K562 (cell line): ENCODE data around the gene ZBTB46. TPM values are rescaled to one million over a fixed set of nuclear protein-coding genes. Genes with fewer than 3 reads are reported as not detected.

Source experiments
- ATAC-seq: fragments of 200-7000 bp; cut with Tn5 transposase; 3 replicates; pipeline ENCODE4 v1.9.1; 2020; ENCODE audit warnings: moderate library complexity
- BruUV-seq: library from RNA; stranded (reverse); fragments of 400-500 nt; replicated peaks from 2 replicates; lab custom pipeline; 2021; lab: Mats Ljungman, UMichigan
- CTCF ChIA-PET: fragments of 300-600 bp; formaldehyde crosslinking; extraction: SDS; loops from one replicate; lab custom pipeline; 2021; ENCODE audit warnings: low intra/inter-chr PET ratio; lab: Yijun Ruan, JAX
- POLR2A ChIA-PET: fragments of 300-600, 350-650 bp; sonication (Branson Sonifier 250); formaldehyde crosslinking; extraction: SDS; loops from one replicate; lab custom pipeline; 2021; ENCODE audit warnings: antibody characterized with exemption, inconsistent platforms; lab: Yijun Ruan, JAX
- DNase-seq, 4 experiments: peaks; one replicate each; pipeline versions ENCODE4 v3.0.0 to v3.0.0-alpha.2; 2011 to 2018; ENCODE audit warnings: low spot score in 3 of 4, mixed read lengths in 3 of 4; ENCODE audit errors: extremely low read depth in 1 of 4
- FAIRE-seq: peaks from 2 replicates; lab custom pipeline; 2011; peaks lifted over from hg19 to GRCh38; lab: Jason Lieb, UNC
- H2AFZ ChIP-seq: 2 replicates; pipeline ENCODE4 v1.6.0; 2011; ENCODE audit warnings: low read depth, low read length, control low read depth, inconsistent platforms
- H3K27ac ChIP-seq: fragments of 200-600 bp; 3 replicates; pipeline ENCODE4 v1.8.0; 2011; ENCODE audit warnings: low read depth, mild to moderate bottlenecking, control low read depth, inconsistent platforms, low read length, moderate library complexity, mixed read lengths; ENCODE audit errors: extremely low read depth
- H3K27me3 ChIP-seq, 2 experiments: fragments of 300-600 bp in 1 of 2; 2 replicates in 1 of 2; 3 replicates in 1 of 2; pipeline versions ENCODE4 v1.6.0 to v1.8.0; 2011; ENCODE audit warnings: inconsistent platforms in 2 of 2, low read length in 2 of 2, mild to moderate bottlenecking in 1 of 2, mixed read lengths in 1 of 2, moderate library complexity in 1 of 2; ENCODE audit not compliant: control insufficient read depth in 2 of 2, insufficient read depth in 2 of 2
- H3K36me3 ChIP-seq: fragments of 300-600 bp; 3 replicates; pipeline ENCODE4 v1.8.0; 2011; ENCODE audit warnings: mild to moderate bottlenecking, low read length, inconsistent platforms; ENCODE audit not compliant: control insufficient read depth, insufficient read depth
- H3K4me1 ChIP-seq, 2 experiments: fragments of 200-600 bp in 1 of 2; replicated peaks in 1 of 2; 2 replicates in 1 of 2; 3 replicates in 1 of 2; pipeline versions ENCODE4 v1.5.1 to v1.8.0; 2011; ENCODE audit warnings: inconsistent platforms in 2 of 2, low read length in 2 of 2, mild to moderate bottlenecking in 1 of 2, mixed read lengths in 1 of 2, moderate library complexity in 1 of 2; ENCODE audit not compliant: control insufficient read depth in 2 of 2, insufficient read depth in 2 of 2
- H3K4me2 ChIP-seq: 2 replicates; pipeline ENCODE4 v1.6.1; 2011; ENCODE audit warnings: low read length, control low read depth, inconsistent platforms, mixed read lengths; ENCODE audit not compliant: insufficient read depth
- H3K4me3 ChIP-seq: fragments of 200-600 bp; sonication (generic), shearing (Covaris generic); 2 replicates; pipeline ENCODE4 v1.5.1; 2016; ENCODE audit warnings: control low read depth, inconsistent platforms
- H3K79me2 ChIP-seq: fragments of 200-600 bp; 3 replicates; pipeline ENCODE4 v1.8.0; 2011; ENCODE audit warnings: low read length, inconsistent platforms; ENCODE audit not compliant: control insufficient read depth, insufficient read depth
- H3K9ac ChIP-seq, 2 experiments: 2 replicates each; pipeline versions ENCODE4 v1.6.0 to v1.6.1; 2011; ENCODE audit warnings: low read depth in 2 of 2, low read length in 2 of 2, control low read depth in 1 of 2, inconsistent platforms in 1 of 2, mild to moderate bottlenecking in 1 of 2, mixed read lengths in 1 of 2; ENCODE audit not compliant: insufficient read depth in 1 of 2
- H3K9me1 ChIP-seq: one replicate; pipeline ENCODE4 v1.6.0; 2011; ENCODE audit warnings: inconsistent platforms, mild to moderate bottlenecking, low read length, moderate library complexity; ENCODE audit not compliant: control insufficient read depth, insufficient read depth
- H3K9me3 ChIP-seq: replicated peaks from 2 replicates; pipeline ENCODE4 v1.5.1; 2011; ENCODE audit warnings: low read depth, low read length, inconsistent platforms; ENCODE audit not compliant: control insufficient read depth, insufficient read depth
- H4K20me1 ChIP-seq: replicated peaks from 2 replicates; pipeline ENCODE4 v1.6.1; 2011; ENCODE audit warnings: low read length, inconsistent platforms, mixed read lengths; ENCODE audit not compliant: control insufficient read depth, insufficient read depth
- E2F6 ChIP-seq, 2 experiments: IDR thresholded peaks; 2 replicates each; pipeline ENCODE4 v1.6.1; 2011; ENCODE audit warnings: borderline replicate concordance in 1 of 2, control low read depth in 1 of 2, low read depth in 1 of 2, low read length in 1 of 2, mild to moderate bottlenecking in 1 of 2, mixed read lengths in 1 of 2, moderate library complexity in 1 of 2; ENCODE audit not compliant: insufficient read depth in 1 of 2, insufficient read length in 1 of 2, poor library complexity in 1 of 2, severe bottlenecking in 1 of 2; ENCODE audit errors: extremely low read depth in 1 of 2
- ZBTB33 ChIP-seq: sonication (generic); formaldehyde crosslinking; IDR thresholded peaks from 2 replicates; pipeline ENCODE4 v1.8.1; 2023; ENCODE audit warnings: mild to moderate bottlenecking, missing genetic modification reagents
- ZKSCAN3 ChIP-seq: fragments of 250-450 bp; sonication (Bioruptor Pico); IDR thresholded peaks from 2 replicates; pipeline ENCODE4 v1.4.0; 2020
- WGBS: fragments of 100-300 bp; shearing (Covaris generic); methylation state at CpG from one replicate; pipeline ENCODE4 v1.1.6; 2016; ENCODE audit warnings: low coverage, mixed read lengths; ENCODE audit not compliant: insufficient coverage; ENCODE audit errors: missing lambda C conversion rate; 5-methylcytosine and 5-hydroxymethylcytosine counted together
- in situ Hi-C: fragments of 300-500 bp; cut with MboI; formaldehyde crosslinking; loops from 4 replicates; pipeline ENCODE4 v1.15.0; 2018; ENCODE audit warnings: inconsistent platforms, mixed read lengths
- intact Hi-C: fragments of 100-400 bp; cut with micrococcal nuclease; formaldehyde crosslinking; loops from 2 replicates; pipeline ENCODE4 v1.14.2; 2022
- polyA plus RNA-seq, 8 experiments: library from polyadenylated mRNA; depleted of rRNA in 4 of 8; stranded (reverse) in 5 of 8; unstranded in 3 of 8; fragments of >200 nt; fragmentation: Nextera tagmentation in 2 of 8; fragmentation: Illumina TruSeq in 1 of 8; extraction: Ambion mirVana in 2 of 8; extraction: Trizol in 1 of 8; gene quantifications; 2 replicates each; pipeline versions ENCODE4 v1.2.1 to v1.2.3, GENCODE V29; 2011 to 2014; ENCODE audit warnings: inconsistent platforms in 1 of 8, missing spikeins in 1 of 8
- total RNA-seq, 7 experiments: library from RNA; depleted of rRNA in 6 of 7; stranded (reverse); fragments of >200 nt in 6 of 7; fragmentation: Illumina TruSeq in 2 of 7; extraction: Trizol in 2 of 7; gene quantifications; 2 replicates each; pipeline versions ENCODE4 v1.2.1 to v1.2.3, GENCODE V29; 2011 to 2021; ENCODE audit warnings: low replicate concordance in 1 of 7

The ZBTB46 gene
- total and polyA plus RNA-seq, 9 of the 15 experiments (the other 6 are each of a cell fraction or from before 2014, with no cell fraction given): 0.29 to 4.1 (median 1.1) TPM

GRCh38 chr20:63790572-63791168 is 40.4 kb downstream of the ZBTB46 start (continued):
- TF ChIP-seq E2F6 (IDR thresholded peaks at IDR 0.05; ENCODE audit: borderline replicate concordance in 1 of 2, extremely low read depth in 1 of 2, insufficient read depth in 1 of 2, insufficient read length in 1 of 2, low read depth in 1 of 2, low read length in 1 of 2, poor library complexity in 1 of 2, severe bottlenecking in 1 of 2): peak in 1 of 2 experiments; percentile 57

- no peaks in the 10 kb centered on the region for H3K79me2 ChIP-seq
- no peaks in the 10 kb centered on the region; the same call in 1 of the 2 replicates for H3K9me3 ChIP-seq
- in situ Hi-C loops (no loop called here), intact Hi-C loops (loop anchor here (10.0 kb wide), 2 partner anchors 85 to 185 kb away; partner anchors contain the start of genes ARFRP1, SAMD10 and ZGPAT)
- CTCF ChIA-PET: no interaction called here
- H3K4me3 ChIP-seq: no peak overlapping the region
- H2AFZ ChIP-seq: no peak overlapping the region
- peak overlapping the region in 1 of 2 experiments; percentile 36; a peak in 1 of 4 replicates for H3K9ac ChIP-seq
- FAIRE-seq (no peak), DNase-seq (no peak)
- WGBS: 56% methylated on average over 46 of the region's 57 CpGs
- H3K9me1 ChIP-seq: no peaks in the 10 kb centered on the region
- H3K27me3 ChIP-seq: peaks cover 3 to 39% of the 10 kb centered on the region in 2 experiments; a peak in 3 of 5 replicates
- POLR2A ChIA-PET: interaction anchor here (0.6 to 1.0 kb wide), 2 partner anchors 11 to 19 kb away, joined by 3 read pairs; no protein-coding TSS in a partner anchor
- no peak overlapping the region for H3K27ac ChIP-seq
- no TSS peak for BruUV-seq
- peak; percentile 67; the same call in 1 of the 2 replicates for TF ChIP-seq ZBTB33 (CRISPR knock-in tag)
- TF ChIP-seq ZKSCAN3 (CRISPR knock-in tag): no peak
- TF ChIP-seq, all 486 proteins: peak for 1
- H3K4me2 ChIP-seq: no peak overlapping the region
- H3K36me3 ChIP-seq: no peaks in the 10 kb centered on the region
- no peaks in the 10 kb centered on the region for H4K20me1 ChIP-seq
- ATAC-seq: no peak
- H3K4me1 ChIP-seq: peaks cover 3 to 46% of the 10 kb centered on the region in 2 experiments; a peak in 3 of 5 replicates
Measured at GRCh38 chr20:63789836-63790571, 41.1 kb downstream of the ZBTB46 start.
